ENCODE results near the gene MAPK6.

- TF ChIP-seq, protein P1, sequence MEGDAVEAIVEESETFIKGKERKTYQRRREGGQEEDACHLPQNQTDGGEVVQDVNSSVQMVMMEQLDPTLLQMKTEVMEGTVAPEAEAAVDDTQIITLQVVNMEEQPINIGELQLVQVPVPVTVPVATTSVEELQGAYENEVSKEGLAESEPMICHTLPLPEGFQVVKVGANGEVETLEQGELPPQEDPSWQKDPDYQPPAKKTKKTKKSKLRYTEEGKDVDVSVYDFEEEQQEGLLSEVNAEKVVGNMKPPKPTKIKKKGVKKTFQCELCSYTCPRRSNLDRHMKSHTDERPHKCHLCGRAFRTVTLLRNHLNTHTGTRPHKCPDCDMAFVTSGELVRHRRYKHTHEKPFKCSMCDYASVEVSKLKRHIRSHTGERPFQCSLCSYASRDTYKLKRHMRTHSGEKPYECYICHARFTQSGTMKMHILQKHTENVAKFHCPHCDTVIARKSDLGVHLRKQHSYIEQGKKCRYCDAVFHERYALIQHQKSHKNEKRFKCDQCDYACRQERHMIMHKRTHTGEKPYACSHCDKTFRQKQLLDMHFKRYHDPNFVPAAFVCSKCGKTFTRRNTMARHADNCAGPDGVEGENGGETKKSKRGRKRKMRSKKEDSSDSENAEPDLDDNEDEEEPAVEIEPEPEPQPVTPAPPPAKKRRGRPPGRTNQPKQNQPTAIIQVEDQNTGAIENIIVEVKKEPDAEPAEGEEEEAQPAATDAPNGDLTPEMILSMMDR (IDR thresholded peaks at IDR 0.05; ENCODE audit: insufficient read depth, low read depth, low read length), result no peak
- no peak for TF ChIP-seq EZH2 (IDR thresholded peaks at IDR 0.05; ENCODE audit: insufficient read depth, low read length)
Measured at GRCh38 chr15:52037889-52038505, 19.0 kb downstream of the MAPK6 start.
